Loucy (cell line): ENCODE data around the gene DPYSL3.

ENCODE experiments used
- CTCF ChIP-seq: fragments of 200-600 bp; sonication (generic); conservative IDR thresholded peaks from 2 replicates; pipeline ENCODE4 v1.5.1; 2014; ENCODE audit warnings: mild to moderate bottlenecking, antibody characterized with exemption, low read length
- EZH2phosphoT487 ChIP-seq: fragments of 200-600 bp; IDR thresholded peaks from 2 replicates; pipeline ENCODE4 v1.6.1; 2018; ENCODE audit warnings: antibody characterized with exemption, mild to moderate bottlenecking, moderate library complexity, borderline replicate concordance

GRCh38 chr5:147508711-147509040 lies 1.2 kb downstream of the DPYSL3 start:
- no peak for TF ChIP-seq CTCF
- TF ChIP-seq EZH2phosphoT487, result no peak
